ENCODE results near the gene EVL.

GRCh38 chr14:100110816-100111215 lies 45.6 kb downstream of the EVL start:
- TF ChIP-seq CTCF (IDR thresholded peaks at IDR 0.05; ENCODE audit: low read depth, low read length) (no peak), EZH2phosphoT487 (IDR thresholded peaks at IDR 0.05; ENCODE audit: low read depth) (no peak)
